ENCODE results near the gene ARHGAP1. TPM values are rescaled to one million over a fixed set of nuclear protein-coding genes. Genes with fewer than 3 reads are reported as not detected.

Gene ARHGAP1
- total RNA-seq, 1 experiment from 2014 or later = 65.4 TPM

GRCh38 chr11:46729110-46730027 is 28.9 kb upstream of the ARHGAP1 start:
- no peaks in the 10 kb centered on the region for H3K27me3 Mint-ChIP-seq (ENCODE audit: unreplicated experiment)
- intact Hi-C loops (cut with micrococcal nuclease; ENCODE audit: unreplicated experiment) = no loop called here
- H3K27ac Mint-ChIP-seq (ENCODE audit: unreplicated experiment) = no peak overlapping the region
- CTCF ChIA-PET = interaction anchor here (0.5 kb wide), 1 partner anchor 27 kb away, joined by 4 read pairs; no protein-coding TSS in a partner anchor
- DNase-seq = no peak
- no peak for TF ChIP-seq CTCF (IDR thresholded peaks at IDR 0.05; ENCODE audit: unreplicated experiment)
- no TSS peak for BruUV-seq (replicated peaks)
- H3K9me3 Mint-ChIP-seq (ENCODE audit: low read depth, unreplicated experiment) = no peaks in the 10 kb centered on the region
- no peaks in the 10 kb centered on the region for H3K4me1 Mint-ChIP-seq (ENCODE audit: low read depth, unreplicated experiment)
- H3K36me3 Mint-ChIP-seq (ENCODE audit: insufficient read depth, unreplicated experiment) = no peaks in the 10 kb centered on the region
- no peak overlapping the region for H3K4me3 Mint-ChIP-seq (ENCODE audit: low read depth, unreplicated experiment)

GRCh38 chr11:46728659-46729040 is 28.2 kb upstream of the ARHGAP1 start:
- no peak for TF ChIP-seq CTCF (IDR thresholded peaks at IDR 0.05; ENCODE audit: unreplicated experiment)
- Mint-ChIP-seq H3K27me3 (ENCODE audit: unreplicated experiment) (no peaks in the 10 kb centered on the region), H3K4me1 (ENCODE audit: low read depth, unreplicated experiment) (no peaks in the 10 kb centered on the region), H3K27ac (ENCODE audit: unreplicated experiment) (no peak overlapping the region), H3K4me3 (ENCODE audit: low read depth, unreplicated experiment) (no peak overlapping the region), H3K9me3 (ENCODE audit: low read depth, unreplicated experiment) (no peaks in the 10 kb centered on the region), H3K36me3 (ENCODE audit: insufficient read depth, unreplicated experiment) (no peaks in the 10 kb centered on the region)
- intact Hi-C loops (cut with micrococcal nuclease; ENCODE audit: unreplicated experiment) = no loop called here
- no peak for DNase-seq
- CTCF ChIA-PET = interaction anchor here (0.5 kb wide), 1 partner anchor 28 kb away, joined by 4 read pairs; no protein-coding TSS in a partner anchor
- no TSS peak for BruUV-seq (replicated peaks)

- CTCF ChIA-PET = interaction anchor here (0.5 kb wide), 1 partner anchor 29 kb away, joined by 4 read pairs; no protein-coding TSS in a partner anchor
- no peak for TF ChIP-seq CTCF (IDR thresholded peaks at IDR 0.05; ENCODE audit: unreplicated experiment)
- Mint-ChIP-seq H3K4me1 (ENCODE audit: low read depth, unreplicated experiment) (no peaks in the 10 kb centered on the region), H3K9me3 (ENCODE audit: low read depth, unreplicated experiment) (no peaks in the 10 kb centered on the region), H3K36me3 (ENCODE audit: insufficient read depth, unreplicated experiment) (no peaks in the 10 kb centered on the region), H3K27me3 (ENCODE audit: unreplicated experiment) (no peaks in the 10 kb centered on the region), H3K4me3 (ENCODE audit: low read depth, unreplicated experiment) (no peak overlapping the region), H3K27ac (ENCODE audit: unreplicated experiment) (no peak overlapping the region)
- DNase-seq = no peak
- no TSS peak for BruUV-seq (replicated peaks)
- intact Hi-C loops (cut with micrococcal nuclease; ENCODE audit: unreplicated experiment) = no loop called here
These were observed 27.7 kb upstream of the ARHGAP1 start for GRCh38 chr11:46727952-46728658.

GRCh38 chr11:46726206-46726862 is 25.9 kb upstream of the ARHGAP1 start:
- H3K4me1 Mint-ChIP-seq (ENCODE audit: low read depth, unreplicated experiment) = no peaks in the 10 kb centered on the region
- intact Hi-C loops (cut with micrococcal nuclease; ENCODE audit: unreplicated experiment) = no loop called here
- DNase-seq = no peak
- no peak overlapping the region for H3K27ac Mint-ChIP-seq (ENCODE audit: unreplicated experiment)
- CTCF ChIA-PET = no interaction called here
- TF ChIP-seq CTCF (IDR thresholded peaks at IDR 0.05; ENCODE audit: unreplicated experiment) = no peak
- no peaks in the 10 kb centered on the region for H3K9me3 Mint-ChIP-seq (ENCODE audit: low read depth, unreplicated experiment)
- H3K27me3 Mint-ChIP-seq (ENCODE audit: unreplicated experiment) = no peaks in the 10 kb centered on the region
- H3K4me3 Mint-ChIP-seq (ENCODE audit: low read depth, unreplicated experiment) = no peak overlapping the region
- no peaks in the 10 kb centered on the region for H3K36me3 Mint-ChIP-seq (ENCODE audit: insufficient read depth, unreplicated experiment)
- BruUV-seq (replicated peaks) = no TSS peak

Measured in Calu3 (cell line).